ENCODE measurements around the gene ZNF135. TPM values are rescaled to one million over a fixed set of nuclear protein-coding genes. Genes with fewer than 3 reads are reported as not detected.

ZNF135 gene
- total and polyA plus RNA-seq, 9 donors, result 9.0 to 17.5 (median 13.9) TPM

GRCh38 chr19:58042495-58043340 lies 16.4 kb upstream of the ZNF135 start:
- Histone ChIP-seq H3K9me3 (peaks cover 4 to 14% of the 10 kb centered on the region in 2 donors), H3K4me3 (no peak overlapping the region), H3K36me3 (no peaks in the 10 kb centered on the region), H3K27me3 (no peaks in the 10 kb centered on the region), H3K4me1 (ENCODE audit: insufficient read depth) (no peaks in the 10 kb centered on the region), H3K27ac (no peak overlapping the region)
- intact Hi-C loops (cut with DNase I), result no loop called here
- no peak for DNase-seq
- WGBS, 3 donors, result 34 to 42% (median 42%) methylated on average over 53 to 54 of the region's 54 CpGs
- TF ChIP-seq EP300 (IDR thresholded peaks at IDR 0.05) (no peak), POLR2A (IDR thresholded peaks at IDR 0.05) (no peak)
- TF ChIP-seq, protein P1, sequence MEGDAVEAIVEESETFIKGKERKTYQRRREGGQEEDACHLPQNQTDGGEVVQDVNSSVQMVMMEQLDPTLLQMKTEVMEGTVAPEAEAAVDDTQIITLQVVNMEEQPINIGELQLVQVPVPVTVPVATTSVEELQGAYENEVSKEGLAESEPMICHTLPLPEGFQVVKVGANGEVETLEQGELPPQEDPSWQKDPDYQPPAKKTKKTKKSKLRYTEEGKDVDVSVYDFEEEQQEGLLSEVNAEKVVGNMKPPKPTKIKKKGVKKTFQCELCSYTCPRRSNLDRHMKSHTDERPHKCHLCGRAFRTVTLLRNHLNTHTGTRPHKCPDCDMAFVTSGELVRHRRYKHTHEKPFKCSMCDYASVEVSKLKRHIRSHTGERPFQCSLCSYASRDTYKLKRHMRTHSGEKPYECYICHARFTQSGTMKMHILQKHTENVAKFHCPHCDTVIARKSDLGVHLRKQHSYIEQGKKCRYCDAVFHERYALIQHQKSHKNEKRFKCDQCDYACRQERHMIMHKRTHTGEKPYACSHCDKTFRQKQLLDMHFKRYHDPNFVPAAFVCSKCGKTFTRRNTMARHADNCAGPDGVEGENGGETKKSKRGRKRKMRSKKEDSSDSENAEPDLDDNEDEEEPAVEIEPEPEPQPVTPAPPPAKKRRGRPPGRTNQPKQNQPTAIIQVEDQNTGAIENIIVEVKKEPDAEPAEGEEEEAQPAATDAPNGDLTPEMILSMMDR (IDR thresholded peaks at IDR 0.05), result no peak

- no peak for DNase-seq
- intact Hi-C loops (cut with DNase I), result no loop called here
Observed at GRCh38 chr19:58044391-58044790, 14.7 kb upstream of the ZNF135 start.

GRCh38 chr19:58044886-58045285 lies 14.2 kb upstream of the ZNF135 start:
- H3K4me1 ChIP-seq (ENCODE audit: insufficient read depth), result no peaks in the 10 kb centered on the region
- peaks cover 4 to 21% of the 10 kb centered on the region in 2 donors for H3K9me3 ChIP-seq
- 90 to 95% (median 93%) methylated on average over 26 of the region's 26 CpGs for WGBS, 3 donors
- intact Hi-C loops (cut with DNase I), result no loop called here
- no peaks in the 10 kb centered on the region for H3K36me3 ChIP-seq
- H3K27me3 ChIP-seq, result no peaks in the 10 kb centered on the region
- H3K27ac ChIP-seq, result no peak overlapping the region
- DNase-seq, result no peak
- H3K4me3 ChIP-seq, result no peak overlapping the region
- TF ChIP-seq, protein P1 (IDR thresholded peaks at IDR 0.05), result no peak
- TF ChIP-seq POLR2A (IDR thresholded peaks at IDR 0.05), result no peak
- TF ChIP-seq EP300 (IDR thresholded peaks at IDR 0.05), result no peak

More at GRCh38 chr19:58044391-58044790, 14.7 kb upstream of the ZNF135 start:
- Histone ChIP-seq H3K4me1 (ENCODE audit: insufficient read depth) (no peaks in the 10 kb centered on the region), H3K4me3 (no peak overlapping the region), H3K9me3 (peaks cover 4 to 18% of the 10 kb centered on the region in 2 donors), H3K36me3 (no peaks in the 10 kb centered on the region), H3K27ac (no peak overlapping the region), H3K27me3 (no peaks in the 10 kb centered on the region)
- no peak for TF ChIP-seq POLR2A (IDR thresholded peaks at IDR 0.05)
- TF ChIP-seq EP300 (IDR thresholded peaks at IDR 0.05), result no peak
- TF ChIP-seq, protein P1 (IDR thresholded peaks at IDR 0.05), result no peak
- 53 to 70% (median 63%) methylated on average over 41 to 42 of the region's 42 CpGs for WGBS, 3 donors

GRCh38 chr19:58045411-58046050 lies 13.6 kb upstream of the ZNF135 start:
- TF ChIP-seq POLR2A (IDR thresholded peaks at IDR 0.05), result no peak
- no peak for TF ChIP-seq EP300 (IDR thresholded peaks at IDR 0.05)
- TF ChIP-seq, protein P1 (IDR thresholded peaks at IDR 0.05), result no peak
- H3K4me1 ChIP-seq (ENCODE audit: insufficient read depth), result no peaks in the 10 kb centered on the region
- H3K9me3 ChIP-seq, result peaks cover 4 to 21% of the 10 kb centered on the region in 2 donors
- H3K27me3 ChIP-seq, result no peaks in the 10 kb centered on the region
- DNase-seq, result no peak
- intact Hi-C loops (cut with DNase I), result no loop called here
- no peak overlapping the region for H3K4me3 ChIP-seq
- no peak overlapping the region for H3K27ac ChIP-seq
- H3K36me3 ChIP-seq, result no peaks in the 10 kb centered on the region
- WGBS, 3 donors, result 93 to 95% (median 95%) methylated on average over 24 of the region's 24 CpGs
